Measurements from ENCODE around the gene KIF13A.
"Not testable (repeated sequence)": the region's sequence is repeated elsewhere in the genome, so short reads cannot be mapped to it uniquely, and the experiment has no call there.

GRCh38 chr6:17947574-17947973, 39.9 kb downstream of the KIF13A start:
- not testable (repeated sequence) for TF ChIP-seq CTCF, POLR2A (IDR thresholded peaks at IDR 0.05)

Measured in Peyer's patch (tissue), 4 donors.